Dedifferentiated amniotic fluid mesenchymal stem cell (primary cell): ENCODE data around the gene OSTM1.

Experiments used
- DNase-seq: peaks from one replicate; pipeline ENCODE4 v3.0.0-alpha.2; 2016; ENCODE audit errors: extremely low spot score

Gene OSTM1

GRCh38 chr6:108074359-108075144, at the start of gene OSTM1:
Gene OSTM1 (minus strand): TSS chr6:108074741. CDS start chr6:108074651, 90 bp downstream.
- peak; percentile 77 for DNase-seq

- DNase-seq: no peak
Observed at GRCh38 chr6:108123946-108124345, 49.4 kb upstream of the OSTM1 start.

GRCh38 chr6:108123481-108123929, 49.0 kb upstream of the OSTM1 start:
- no peak for DNase-seq

GRCh38 chr6:108121612-108122011, 47.1 kb upstream of the OSTM1 start:
- DNase-seq: no peak

GRCh38 chr6:108120311-108120710, 45.8 kb upstream of the OSTM1 start:
- DNase-seq: no peak

- DNase-seq: no peak
Observed at GRCh38 chr6:108119769-108120141, 45.2 kb upstream of the OSTM1 start.

- DNase-seq: no peak
Observed at GRCh38 chr6:108118810-108119768, 44.5 kb upstream of the OSTM1 start.

GRCh38 chr6:108118359-108118724, 43.8 kb upstream of the OSTM1 start:
- no peak for DNase-seq

GRCh38 chr6:108117427-108118358, 43.2 kb upstream of the OSTM1 start:
- no peak for DNase-seq

- no peak for DNase-seq
Observed at GRCh38 chr6:108116546-108117426, 42.2 kb upstream of the OSTM1 start.

GRCh38 chr6:108115598-108116058, 41.1 kb upstream of the OSTM1 start:
- DNase-seq: no peak

- no peak for DNase-seq
Observed at GRCh38 chr6:108114841-108115597, 40.5 kb upstream of the OSTM1 start.

- peak; percentile 76 for DNase-seq
Observed at GRCh38 chr6:108113557-108114519, 39.3 kb upstream of the OSTM1 start.

GRCh38 chr6:108108374-108108773, 33.8 kb upstream of the OSTM1 start:
- DNase-seq: no peak

GRCh38 chr6:108107102-108107501, 32.6 kb upstream of the OSTM1 start:
- DNase-seq: no peak

- DNase-seq: no peak
Observed at GRCh38 chr6:108106694-108107093, 32.2 kb upstream of the OSTM1 start.

- DNase-seq: no peak
Observed at GRCh38 chr6:108106261-108106660, 31.7 kb upstream of the OSTM1 start.

- no peak for DNase-seq
Observed at GRCh38 chr6:108105571-108105970, 31.0 kb upstream of the OSTM1 start.

- no peak for DNase-seq
Observed at GRCh38 chr6:108102965-108103364, 28.4 kb upstream of the OSTM1 start.
